Right atrium auricular region (tissue), 2 donors: ENCODE results near the gene FOXL1. TPM values are rescaled to one million over a fixed set of nuclear protein-coding genes. Genes with fewer than 3 reads are reported as not detected.

Experiments used
- DNase-seq: peaks from one replicate; pipeline ENCODE4 v3.0.0-alpha.2; 2019; ENCODE audit warnings: low spot score
- H3K27ac ChIP-seq, 2 donors: fragments of 200-600 bp; sonication (generic); 1 replicate in 1 of 2; 2 replicates in 1 of 2; pipeline ENCODE4 v1.5.1; 2016 to 2019
- H3K27me3 ChIP-seq, 2 donors: fragments of 200-600 bp; sonication (generic); one replicate each; pipeline versions ENCODE4 v1.5.1 to v1.6.0; 2017 to 2019
- H3K36me3 ChIP-seq: fragments of 200-600 bp; sonication (generic); one replicate; pipeline ENCODE4 v1.5.1; 2016
- H3K4me1 ChIP-seq, 2 donors: fragments of 200-600 bp; sonication (generic); one replicate each; pipeline versions ENCODE4 v1.5.1 to v1.6.0; 2017 to 2019
- H3K4me3 ChIP-seq, 2 donors: fragments of 200-600 bp; sonication (generic); 1 replicate in 1 of 2; 2 replicates in 1 of 2; pipeline ENCODE4 v1.5.1; 2017 to 2019; ENCODE audit warnings: mild to moderate bottlenecking in 1 of 2, moderate library complexity in 1 of 2
- H3K9me3 ChIP-seq, 2 donors: fragments of 200-600 bp; sonication (generic); one replicate each; pipeline ENCODE4 v1.5.1; 2019
- total RNA-seq, 2 donors: library from RNA; depleted of rRNA; stranded (reverse); fragments of >200 nt; gene quantifications; one replicate each; pipeline ENCODE4 v1.1.0, GENCODE V29; 2016
- TF ChIP-seq, protein P1 (sequence below), 2 donors: fragments of 200-600 bp; sonication (generic); IDR thresholded peaks; one replicate each; pipeline ENCODE4 v1.5.1; 2019; ENCODE audit warnings: antibody characterized with exemption in 2 of 2

FOXL1 gene
- total RNA-seq, 2 donors from 2014 or later, result 0.85 to 1.3 TPM

GRCh38 chr16:86597126-86597879 is 19.0 kb downstream of the FOXL1 start:
- TF ChIP-seq, protein P1, sequence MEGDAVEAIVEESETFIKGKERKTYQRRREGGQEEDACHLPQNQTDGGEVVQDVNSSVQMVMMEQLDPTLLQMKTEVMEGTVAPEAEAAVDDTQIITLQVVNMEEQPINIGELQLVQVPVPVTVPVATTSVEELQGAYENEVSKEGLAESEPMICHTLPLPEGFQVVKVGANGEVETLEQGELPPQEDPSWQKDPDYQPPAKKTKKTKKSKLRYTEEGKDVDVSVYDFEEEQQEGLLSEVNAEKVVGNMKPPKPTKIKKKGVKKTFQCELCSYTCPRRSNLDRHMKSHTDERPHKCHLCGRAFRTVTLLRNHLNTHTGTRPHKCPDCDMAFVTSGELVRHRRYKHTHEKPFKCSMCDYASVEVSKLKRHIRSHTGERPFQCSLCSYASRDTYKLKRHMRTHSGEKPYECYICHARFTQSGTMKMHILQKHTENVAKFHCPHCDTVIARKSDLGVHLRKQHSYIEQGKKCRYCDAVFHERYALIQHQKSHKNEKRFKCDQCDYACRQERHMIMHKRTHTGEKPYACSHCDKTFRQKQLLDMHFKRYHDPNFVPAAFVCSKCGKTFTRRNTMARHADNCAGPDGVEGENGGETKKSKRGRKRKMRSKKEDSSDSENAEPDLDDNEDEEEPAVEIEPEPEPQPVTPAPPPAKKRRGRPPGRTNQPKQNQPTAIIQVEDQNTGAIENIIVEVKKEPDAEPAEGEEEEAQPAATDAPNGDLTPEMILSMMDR (IDR thresholded peaks at IDR 0.05), result no peak
- no peaks in the 10 kb centered on the region for H3K36me3 ChIP-seq
- H3K4me3 ChIP-seq, result no peak overlapping the region
- no peaks in the 10 kb centered on the region for H3K27me3 ChIP-seq
- peak overlapping the region in 1 of 2 donors; percentile 2 for H3K27ac ChIP-seq
- DNase-seq, result no peak
- no peaks in the 10 kb centered on the region for H3K4me1 ChIP-seq
- H3K9me3 ChIP-seq, result no peaks in the 10 kb centered on the region

GRCh38 chr16:86597880-86598606 is 19.7 kb downstream of the FOXL1 start:
- Histone ChIP-seq H3K27ac (peak overlapping the region in 1 of 2 donors; percentile 2), H3K27me3 (no peaks in the 10 kb centered on the region), H3K36me3 (no peaks in the 10 kb centered on the region), H3K4me3 (no peak overlapping the region), H3K9me3 (no peaks in the 10 kb centered on the region), H3K4me1 (no peaks in the 10 kb centered on the region)
- DNase-seq, result peak; percentile 79
- TF ChIP-seq, protein P1 (IDR thresholded peaks at IDR 0.05), result no peak

DNA sequence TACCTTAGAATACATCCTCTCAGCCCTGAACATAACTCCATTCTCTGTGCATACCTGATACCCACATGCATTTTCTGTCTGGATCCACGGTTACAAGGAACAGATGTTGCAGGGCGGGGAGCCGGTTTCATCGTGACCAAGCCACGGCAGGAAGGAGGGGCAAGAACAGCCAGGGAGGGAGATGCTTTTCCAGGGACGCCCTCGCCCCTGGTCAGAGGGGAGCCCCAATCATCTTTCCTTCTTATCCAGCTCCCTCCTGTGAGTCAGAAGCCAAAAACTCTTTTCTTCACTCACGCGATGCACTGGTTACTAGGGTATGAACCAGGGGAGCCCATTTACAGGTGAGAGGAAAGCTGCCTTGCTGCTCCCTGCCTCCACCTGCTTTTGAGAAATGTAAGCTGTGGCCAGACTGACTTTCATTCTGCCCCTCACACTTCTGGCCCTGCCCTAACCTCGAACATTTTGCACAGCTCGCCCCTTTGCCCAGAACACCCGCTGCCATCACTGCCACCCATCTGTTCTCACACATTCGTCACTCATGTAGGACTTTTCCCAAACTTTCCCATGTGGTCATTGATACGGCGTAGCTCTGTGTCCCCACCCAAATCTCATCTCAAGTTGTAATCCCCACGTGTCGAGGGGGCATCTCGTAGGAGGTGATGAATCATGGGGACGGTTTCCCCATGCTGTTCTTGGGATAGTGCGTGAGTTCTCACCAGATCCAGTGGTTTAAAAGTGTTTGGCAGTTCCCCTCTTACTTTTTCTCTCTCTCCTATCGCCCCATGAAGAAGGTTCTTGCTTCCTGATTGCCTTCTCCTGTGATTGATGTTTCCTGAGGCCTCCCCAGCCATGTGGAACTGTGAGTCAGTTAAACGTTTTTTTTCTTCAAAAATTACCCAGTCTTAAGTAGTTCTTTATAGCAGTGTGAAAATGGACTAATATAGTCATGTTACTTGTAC is 20.5 kb downstream of the FOXL1 start:
- DNase-seq, result no peak
- no peaks in the 10 kb centered on the region for H3K9me3 ChIP-seq
- no peaks in the 10 kb centered on the region for H3K36me3 ChIP-seq
- TF ChIP-seq, protein P1 (IDR thresholded peaks at IDR 0.05), result no peak
- no peak overlapping the region for H3K4me3 ChIP-seq
- peak overlapping the region in 1 of 2 donors; percentile 2 for H3K27ac ChIP-seq
- H3K4me1 ChIP-seq, result no peaks in the 10 kb centered on the region
- no peaks in the 10 kb centered on the region for H3K27me3 ChIP-seq

GRCh38 chr16:86601356-86601755 is 23.0 kb downstream of the FOXL1 start:
- H3K27me3 ChIP-seq, result no peaks in the 10 kb centered on the region
- DNase-seq, result no peak
- H3K4me1 ChIP-seq, result no peaks in the 10 kb centered on the region
- H3K36me3 ChIP-seq, result no peaks in the 10 kb centered on the region
- no peak overlapping the region for H3K27ac ChIP-seq
- TF ChIP-seq, protein P1 (IDR thresholded peaks at IDR 0.05), result no peak
- no peak overlapping the region for H3K4me3 ChIP-seq
- H3K9me3 ChIP-seq, result no peaks in the 10 kb centered on the region

GRCh38 chr16:86602521-86602920 is 24.2 kb downstream of the FOXL1 start:
- H3K36me3 ChIP-seq, result no peaks in the 10 kb centered on the region
- no peaks in the 10 kb centered on the region for H3K9me3 ChIP-seq
- no peak overlapping the region for H3K4me3 ChIP-seq
- no peak for DNase-seq
- no peak overlapping the region for H3K27ac ChIP-seq
- TF ChIP-seq, protein P1 (IDR thresholded peaks at IDR 0.05), result no peak
- H3K27me3 ChIP-seq, result no peaks in the 10 kb centered on the region
- no peaks in the 10 kb centered on the region for H3K4me1 ChIP-seq
